ENCODE measurements around the gene DMXL1. TPM values are rescaled to one million over a fixed set of nuclear protein-coding genes. Genes with fewer than 3 reads are reported as not detected.

DMXL1 gene
- total and polyA plus RNA-seq, 2 experiments from 2014 or later = 12.0 to 32.4 TPM

- TF ChIP-seq EZH2phosphoT487 (IDR thresholded peaks at IDR 0.05; ENCODE audit: insufficient read depth, low read depth) (no peak), EZH2 (IDR thresholded peaks at IDR 0.05; ENCODE audit: insufficient read depth, poor library complexity, severe bottlenecking) (no peak)
- no peaks in the 10 kb centered on the region for H4K20me1 ChIP-seq (ENCODE audit: insufficient read depth)
- H3K9me3 ChIP-seq (ENCODE audit: low read depth) = no peaks in the 10 kb centered on the region
- H3K9ac ChIP-seq = no peak overlapping the region
- H3K4me2 ChIP-seq (ENCODE audit: unreplicated experiment) = no peak overlapping the region
- no peaks in the 10 kb centered on the region for H3K36me3 ChIP-seq (ENCODE audit: low read depth)
- H3K4me1 ChIP-seq (ENCODE audit: insufficient read depth) = no peaks in the 10 kb centered on the region
- no peak overlapping the region for H3K4me3 ChIP-seq
- H3K79me2 ChIP-seq (ENCODE audit: insufficient read depth) = no peaks in the 10 kb centered on the region
- no peaks in the 10 kb centered on the region for H3K27me3 ChIP-seq (replicated peaks; ENCODE audit: insufficient read depth)
- WGBS, 2 experiments (ENCODE audit: low coverage in 1 of 2, low lambda C conversion rate in 2 of 2, missing lambda C conversion rate in 2 of 2) = 82 to 83% methylated on average over 7 of the region's 7 CpGs
- H2AFZ ChIP-seq = no peak overlapping the region
- DNase-seq = peak; percentile 11
- H3K27ac ChIP-seq = no peak overlapping the region
- H3K9me2 ChIP-seq (ENCODE audit: insufficient read depth) = no peaks in the 10 kb centered on the region
- no peaks in the 10 kb centered on the region for H3F3A ChIP-seq (ENCODE audit: insufficient read depth)
- in situ Hi-C loops (cut with MboI) = no loop called here
Measured at GRCh38 chr5:119250946-119251901, 180.3 kb downstream of the DMXL1 start.

- Histone ChIP-seq H3K9me3 (ENCODE audit: low read depth) (no peaks in the 10 kb centered on the region), H2AFZ (no peak overlapping the region), H3K79me2 (ENCODE audit: insufficient read depth) (no peaks in the 10 kb centered on the region), H3F3A (ENCODE audit: insufficient read depth) (no peaks in the 10 kb centered on the region), H3K4me3 (no peak overlapping the region), H3K36me3 (ENCODE audit: low read depth) (no peaks in the 10 kb centered on the region), H3K9ac (no peak overlapping the region), H3K27me3 (replicated peaks; ENCODE audit: insufficient read depth) (no peaks in the 10 kb centered on the region), H3K9me2 (ENCODE audit: insufficient read depth) (no peaks in the 10 kb centered on the region), H3K4me1 (ENCODE audit: insufficient read depth) (no peaks in the 10 kb centered on the region), H3K4me2 (ENCODE audit: unreplicated experiment) (no peak overlapping the region), H3K27ac (no peak overlapping the region), H4K20me1 (ENCODE audit: insufficient read depth) (no peaks in the 10 kb centered on the region)
- DNase-seq = peak; percentile 21
- TF ChIP-seq EZH2phosphoT487 (IDR thresholded peaks at IDR 0.05; ENCODE audit: insufficient read depth, low read depth) = no peak
- TF ChIP-seq EZH2 (IDR thresholded peaks at IDR 0.05; ENCODE audit: insufficient read depth, poor library complexity, severe bottlenecking) = no peak
- WGBS, 2 experiments (ENCODE audit: low coverage in 1 of 2, low lambda C conversion rate in 2 of 2, missing lambda C conversion rate in 2 of 2) = 70 to 72% methylated on average over 5 of the region's 5 CpGs
- in situ Hi-C loops (cut with MboI) = no loop called here
Measured at GRCh38 chr5:119255571-119256356, 184.9 kb downstream of the DMXL1 start.

GRCh38 chr5:119257613-119258012 lies 186.7 kb downstream of the DMXL1 start:
- Histone ChIP-seq H3K4me1 (ENCODE audit: insufficient read depth) (no peaks in the 10 kb centered on the region), H3K36me3 (ENCODE audit: low read depth) (no peaks in the 10 kb centered on the region), H3K27me3 (replicated peaks; ENCODE audit: insufficient read depth) (no peaks in the 10 kb centered on the region), H3K9me3 (ENCODE audit: low read depth) (no peaks in the 10 kb centered on the region), H2AFZ (no peak overlapping the region), H3K9ac (no peak overlapping the region), H3K9me2 (ENCODE audit: insufficient read depth) (no peaks in the 10 kb centered on the region), H3K27ac (no peak overlapping the region), H3K4me3 (no peak overlapping the region), H3F3A (ENCODE audit: insufficient read depth) (no peaks in the 10 kb centered on the region), H3K79me2 (ENCODE audit: insufficient read depth) (no peaks in the 10 kb centered on the region), H4K20me1 (ENCODE audit: insufficient read depth) (no peaks in the 10 kb centered on the region), H3K4me2 (ENCODE audit: unreplicated experiment) (no peak overlapping the region)
- WGBS, 2 experiments (ENCODE audit: low coverage in 1 of 2, low lambda C conversion rate in 2 of 2, missing lambda C conversion rate in 2 of 2) = 84 to 90% methylated on average over 3 of the region's 3 CpGs
- no peak for DNase-seq
- in situ Hi-C loops (cut with MboI) = no loop called here
- TF ChIP-seq EZH2phosphoT487 (IDR thresholded peaks at IDR 0.05; ENCODE audit: insufficient read depth, low read depth) (no peak), EZH2 (IDR thresholded peaks at IDR 0.05; ENCODE audit: insufficient read depth, poor library complexity, severe bottlenecking) (no peak)

- Histone ChIP-seq H3K9ac (no peak overlapping the region), H3K9me2 (ENCODE audit: insufficient read depth) (no peaks in the 10 kb centered on the region), H3K79me2 (ENCODE audit: insufficient read depth) (no peaks in the 10 kb centered on the region), H3F3A (ENCODE audit: insufficient read depth) (no peaks in the 10 kb centered on the region), H3K27ac (no peak overlapping the region), H4K20me1 (ENCODE audit: insufficient read depth) (no peaks in the 10 kb centered on the region), H3K36me3 (ENCODE audit: low read depth) (no peaks in the 10 kb centered on the region), H3K9me3 (ENCODE audit: low read depth) (no peaks in the 10 kb centered on the region), H3K4me3 (no peak overlapping the region), H2AFZ (no peak overlapping the region), H3K27me3 (replicated peaks; ENCODE audit: insufficient read depth) (no peaks in the 10 kb centered on the region), H3K4me2 (ENCODE audit: unreplicated experiment) (no peak overlapping the region), H3K4me1 (ENCODE audit: insufficient read depth) (no peaks in the 10 kb centered on the region)
- TF ChIP-seq EZH2 (IDR thresholded peaks at IDR 0.05; ENCODE audit: insufficient read depth, poor library complexity, severe bottlenecking) (no peak), EZH2phosphoT487 (IDR thresholded peaks at IDR 0.05; ENCODE audit: insufficient read depth, low read depth) (no peak)
- 84 to 88% methylated on average over 2 of the region's 2 CpGs for WGBS, 2 experiments (ENCODE audit: low coverage in 1 of 2, low lambda C conversion rate in 2 of 2, missing lambda C conversion rate in 2 of 2)
- in situ Hi-C loops (cut with MboI) = no loop called here
- DNase-seq = no peak
Measured at GRCh38 chr5:119263639-119264038, 192.8 kb downstream of the DMXL1 start.

All from GM23248 (cell line).